GM13977 (cell line): ENCODE measurements around the gene KRTAP4-4.
"Not testable (repeated sequence)": the region's sequence is repeated elsewhere in the genome, so short reads cannot be mapped to it uniquely, and the experiment has no call there.

Experiments used
- DNase-seq: peaks from one replicate; pipeline ENCODE4 v3.0.0; 2012; ENCODE audit warnings: low spot score
- CTCF ChIP-seq: IDR thresholded peaks from 2 replicates; pipeline ENCODE4 v1.5.1; 2012; ENCODE audit warnings: mild to moderate bottlenecking, control low read depth; ENCODE audit not compliant: insufficient read depth; ENCODE audit errors: extremely low read depth, missing control alignments
- in situ Hi-C: fragments of 300-500 bp; cut with MboI; formaldehyde crosslinking; loops from one replicate; pipeline ENCODE4 v1.12.0; 2022; ENCODE audit warnings: low sequenced_read_pairs, low pct_unique_long_range_greater_than_20kb, mixed read lengths, inconsistent platforms; ENCODE audit not compliant: unreplicated experiment

KRTAP4-4 gene

GRCh38 chr17:41168121-41168520 is 7.6 kb upstream of the KRTAP4-4 start, which contains the start of gene KRTAP4-3:
Gene KRTAP4-3, minus strand, starts transcription at chr17:41168221. Its CDS starts 49 bp downstream, at chr17:41168172.
- in situ Hi-C loops = no loop called here

GRCh38 chr17:41167561-41167960 is 7.0 kb upstream of the KRTAP4-4 start:
- DNase-seq = no peak
- in situ Hi-C loops = no loop called here
- TF ChIP-seq CTCF = no peak

More at GRCh38 chr17:41168121-41168520, 7.6 kb upstream of the KRTAP4-4 start, which contains the start of gene KRTAP4-3:
- no peak for DNase-seq
- no peak for TF ChIP-seq CTCF

GRCh38 chr17:41163828-41164227 is 3.3 kb upstream of the KRTAP4-4 start:
- in situ Hi-C loops = no loop called here
- TF ChIP-seq CTCF = no peak
- no peak for DNase-seq

GRCh38 chr17:41160190-41160589 is 358 bp downstream of the KRTAP4-4 start:
- in situ Hi-C loops, DNase-seq: not testable (repeated sequence)

GRCh38 chr17:41153856-41154255 is 6.7 kb downstream of the KRTAP4-4 start:
- DNase-seq = no peak
- no peak for TF ChIP-seq CTCF
- in situ Hi-C loops = no loop called here

GRCh38 chr17:41151525-41151924 is 9.0 kb downstream of the KRTAP4-4 start:
- in situ Hi-C loops = no loop called here
- TF ChIP-seq CTCF = no peak
- no peak for DNase-seq

GRCh38 chr17:41150026-41150425 is 10.5 kb downstream of the KRTAP4-4 start:
- TF ChIP-seq CTCF = no peak
- DNase-seq = no peak
- in situ Hi-C loops = no loop called here
